Right lung (tissue), 5 donors: Measurements from ENCODE around the gene LACC1. TPM values are rescaled to one million over a fixed set of nuclear protein-coding genes. Genes with fewer than 3 reads are reported as not detected.

Experiments
- DNase-seq, 2 donors: peaks; one replicate each; pipeline ENCODE4 v3.0.0-alpha.2; 2013
- polyA plus RNA-seq, 5 donors: library from polyadenylated mRNA; unstranded; fragments of 120-200 nt; gene quantifications; one replicate each; pipeline versions ENCODE4 v1.2.1 to v1.2.3, GENCODE V29; 2013; ENCODE audit warnings: inconsistent platforms in 1 of 5, low replicate concordance in 1 of 5; ENCODE audit not compliant: insufficient read length in 5 of 5, insufficient read depth in 1 of 5

Gene LACC1
- polyA plus RNA-seq, 5 donors: 3.7 to 5.1 (median 4.3) TPM

DNA sequence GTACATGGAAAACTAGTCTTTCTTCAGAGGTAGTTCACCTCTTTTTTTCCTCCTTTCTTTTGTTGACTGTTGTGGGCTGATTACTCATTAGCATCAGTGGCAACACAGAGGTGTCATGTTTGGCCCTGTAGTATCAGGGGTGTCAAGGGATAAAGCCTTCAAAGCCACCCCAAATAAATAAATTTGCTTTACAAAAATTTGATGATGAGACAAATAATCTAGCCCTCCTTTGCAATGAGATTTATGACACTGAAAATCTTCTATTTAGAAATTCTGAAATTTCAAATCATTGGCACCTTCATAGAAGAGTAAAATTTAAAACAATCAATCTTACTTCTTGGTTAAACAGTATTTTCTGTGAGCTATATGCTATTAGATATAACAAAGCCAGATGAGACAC is 1.9 kb downstream of the LACC1 start:
- DNase-seq: no peak

DNA sequence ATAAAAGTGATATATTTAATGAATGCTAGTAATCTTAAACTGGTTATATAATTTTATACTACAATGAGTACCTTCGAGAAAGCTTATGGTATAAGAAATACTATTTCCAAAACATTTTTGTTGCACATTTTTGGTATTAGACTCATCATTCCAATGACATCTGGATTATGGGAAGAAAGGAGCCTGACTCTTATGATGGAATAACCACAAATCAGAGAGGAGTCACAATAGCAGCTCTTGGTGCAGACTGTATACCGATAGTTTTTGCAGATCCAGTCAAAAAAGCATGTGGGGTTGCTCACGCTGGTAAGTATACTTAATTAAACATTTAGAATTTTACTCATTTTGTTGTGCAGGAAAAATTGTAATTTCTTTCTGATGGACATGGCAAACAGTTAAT is 3.9 kb downstream of the LACC1 start:
- DNase-seq: no peak

DNA sequence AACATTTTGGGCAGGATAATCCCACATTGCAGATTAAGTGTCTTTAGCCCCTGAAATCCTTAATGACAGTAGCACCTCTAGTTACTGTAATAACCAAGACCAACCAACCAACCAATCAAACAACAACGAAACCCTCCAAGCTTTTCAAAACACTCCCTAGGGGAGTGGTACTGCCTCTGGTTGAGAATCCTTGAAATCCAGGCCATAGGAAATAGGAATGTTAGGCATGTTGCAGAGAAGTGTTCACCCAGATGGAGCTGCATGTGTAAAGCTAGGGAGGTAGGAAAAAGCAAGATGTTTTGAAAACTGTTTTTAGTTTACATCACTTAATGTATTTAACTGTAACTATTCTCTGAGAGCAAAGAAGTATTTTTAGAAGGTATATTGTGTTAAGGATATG is 4.5 kb downstream of the LACC1 start:
- no peak for DNase-seq

DNA sequence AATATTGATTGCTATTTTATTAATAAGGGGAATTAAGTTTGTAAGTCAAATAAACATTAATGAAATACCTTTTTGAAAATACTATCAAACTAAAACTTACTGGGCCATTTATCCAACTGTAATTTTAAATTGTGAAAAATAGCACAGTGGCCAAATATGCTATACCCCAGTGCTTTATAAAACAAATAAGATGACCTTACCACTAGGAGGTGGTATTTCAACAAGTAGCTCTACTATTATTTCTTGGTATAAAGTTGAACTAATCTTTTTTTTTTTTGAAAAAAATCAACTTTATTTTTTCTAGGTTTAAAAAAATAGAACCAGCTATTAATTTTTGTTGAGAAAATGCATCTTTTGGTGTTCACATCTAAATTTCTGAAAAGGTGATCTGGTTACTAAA is 14.7 kb downstream of the LACC1 start:
- DNase-seq: no peak

DNA sequence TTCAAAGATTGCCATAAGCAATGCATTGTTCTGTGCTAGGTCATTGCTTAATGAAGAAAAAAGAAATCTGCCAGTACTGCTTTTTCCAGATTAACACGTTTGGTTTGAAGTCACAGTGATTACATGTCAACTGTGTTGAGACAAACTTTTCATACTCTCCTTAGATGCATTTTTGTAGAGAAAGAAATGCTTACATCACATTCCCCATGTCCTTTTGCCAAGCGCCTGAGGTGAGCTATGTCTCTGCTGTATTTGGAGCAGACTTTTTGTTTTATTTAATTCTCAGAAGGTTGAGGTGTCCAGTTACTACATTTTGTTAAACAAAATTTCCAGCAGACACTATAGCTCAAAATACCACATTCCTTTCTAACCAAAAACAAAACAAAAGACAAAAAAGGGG is 16.2 kb downstream of the LACC1 start:
- DNase-seq: no peak

DNA sequence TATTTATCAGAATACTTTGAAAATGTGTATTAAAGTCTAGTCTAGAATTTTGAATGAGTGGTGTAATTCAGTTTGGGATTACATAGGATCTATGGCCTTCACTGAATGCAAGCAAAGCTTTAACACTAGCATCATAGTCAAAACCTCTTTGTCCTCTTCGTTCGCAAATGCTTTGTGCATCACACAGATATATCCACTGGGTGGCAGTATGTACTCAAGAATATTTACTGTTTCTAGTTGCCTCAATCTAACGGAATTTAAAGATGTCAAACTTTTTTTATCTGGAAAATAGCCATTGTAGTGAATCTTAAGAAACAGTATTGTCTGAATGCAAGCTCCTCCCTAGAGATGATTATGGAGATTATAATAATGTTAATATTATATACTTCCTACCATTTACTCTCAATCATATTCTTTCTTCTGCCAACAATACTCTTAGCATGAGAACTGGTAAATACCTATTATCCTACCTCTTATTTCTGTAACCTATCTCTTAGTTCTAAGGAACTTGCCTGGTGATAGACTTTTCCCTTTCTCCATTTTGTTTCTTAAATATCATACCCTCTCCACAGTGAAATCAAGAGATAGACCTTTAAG is 25.8 kb downstream of the LACC1 start:
- peak; percentile 39 to 66 for DNase-seq

DNA sequence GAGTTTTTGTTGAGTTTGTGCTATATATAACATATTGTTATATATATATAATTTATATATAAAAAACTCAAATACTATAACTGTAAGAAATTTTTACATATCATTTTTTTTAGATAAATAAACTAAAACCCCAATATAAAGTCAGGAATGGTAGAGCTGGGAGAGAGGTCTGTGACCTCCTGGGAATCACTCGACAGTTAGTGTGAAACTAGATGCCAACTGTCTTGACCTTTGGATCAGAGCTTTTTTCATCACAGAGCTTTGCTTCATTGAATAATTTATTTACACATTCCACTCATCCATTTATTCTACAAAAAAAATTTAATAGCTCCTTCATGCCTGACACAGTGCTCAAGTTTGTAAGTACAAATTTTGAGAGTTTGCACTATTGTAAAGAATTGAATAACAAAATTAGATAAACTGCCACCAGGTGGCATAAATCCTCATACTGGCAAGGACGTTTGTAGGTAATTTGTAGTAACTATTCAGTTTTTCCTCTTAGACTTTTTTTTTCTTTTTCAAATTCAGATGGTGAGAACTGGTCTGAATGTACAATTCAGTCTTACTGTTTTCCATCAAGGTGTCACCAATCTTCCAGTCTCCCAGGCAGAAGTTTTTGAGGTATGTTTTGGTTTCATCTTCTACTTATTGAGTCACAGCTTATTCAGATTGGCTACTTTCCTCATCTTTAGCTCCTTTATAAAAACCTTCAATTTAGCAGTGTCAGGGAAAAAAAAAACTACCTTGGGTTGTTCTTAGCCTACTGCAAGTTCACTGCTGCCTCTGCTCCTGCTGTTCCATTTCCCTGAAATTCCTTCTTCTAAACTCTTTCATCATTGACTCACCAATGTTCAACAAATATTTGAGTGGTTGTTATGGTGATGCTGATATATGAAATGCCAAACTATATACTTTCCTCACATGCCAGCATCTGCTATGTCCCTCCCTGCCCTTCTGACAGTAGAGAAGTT is 28.7 kb downstream of the LACC1 start:
- peak; percentile 27 to 28 for DNase-seq

DNA sequence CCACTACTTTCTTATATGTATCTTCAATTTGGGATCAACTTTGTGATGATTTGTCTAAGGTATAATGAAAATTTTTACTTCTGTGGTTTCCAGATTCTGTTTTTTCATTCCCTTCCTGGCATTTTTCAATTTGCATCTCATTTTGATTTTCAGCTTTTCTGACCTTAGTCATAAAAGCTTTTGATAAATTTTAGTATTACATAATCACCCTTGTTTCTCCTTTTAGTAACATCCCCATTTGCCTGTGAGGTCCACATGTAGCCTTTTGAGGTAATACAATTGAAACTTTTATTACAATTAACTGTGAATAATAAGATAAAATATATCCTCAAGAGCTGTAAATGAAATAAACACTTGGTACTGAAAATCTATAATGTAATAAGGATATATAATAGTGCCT is 31.2 kb downstream of the LACC1 start:
- DNase-seq: no peak

DNA sequence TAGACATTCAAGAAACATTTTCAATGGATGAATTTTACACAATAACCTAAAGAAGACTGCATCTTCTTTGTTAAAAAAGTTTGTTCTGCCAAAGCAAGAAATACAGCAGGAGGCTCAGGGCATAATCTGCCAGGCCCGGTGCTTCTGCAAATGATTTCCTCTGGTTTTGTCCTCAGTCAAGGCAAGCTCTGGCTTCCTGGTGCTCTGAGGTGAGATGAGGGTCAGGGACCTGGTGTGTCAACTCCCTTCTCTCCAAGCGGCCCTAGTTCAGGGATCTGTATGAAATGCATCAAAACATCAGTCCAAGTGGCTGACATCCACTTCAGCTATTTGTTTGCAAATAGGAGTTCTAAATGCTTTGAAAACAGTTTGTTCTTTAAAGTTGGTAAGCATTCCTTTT is 31.6 kb downstream of the LACC1 start:
- no peak for DNase-seq

DNA sequence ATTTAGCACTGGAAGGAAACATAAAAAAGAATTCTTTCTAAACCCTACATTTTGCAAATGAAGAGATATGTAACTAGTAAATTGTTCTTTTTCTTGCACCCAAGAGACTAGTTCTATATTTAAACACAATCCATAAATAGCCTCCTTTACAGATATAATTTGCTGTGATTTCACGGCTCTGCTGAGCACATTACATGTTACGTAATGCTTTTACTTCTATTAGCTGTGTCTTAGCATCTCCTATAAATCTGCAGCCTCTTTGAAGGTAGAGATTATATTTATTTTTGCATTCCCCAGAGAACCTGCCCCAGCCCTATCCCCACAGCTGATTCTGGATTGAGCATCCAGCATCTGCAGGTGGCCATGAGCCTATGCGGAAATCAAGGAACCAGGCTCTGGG is 32.2 kb downstream of the LACC1 start:
- no peak for DNase-seq

DNA sequence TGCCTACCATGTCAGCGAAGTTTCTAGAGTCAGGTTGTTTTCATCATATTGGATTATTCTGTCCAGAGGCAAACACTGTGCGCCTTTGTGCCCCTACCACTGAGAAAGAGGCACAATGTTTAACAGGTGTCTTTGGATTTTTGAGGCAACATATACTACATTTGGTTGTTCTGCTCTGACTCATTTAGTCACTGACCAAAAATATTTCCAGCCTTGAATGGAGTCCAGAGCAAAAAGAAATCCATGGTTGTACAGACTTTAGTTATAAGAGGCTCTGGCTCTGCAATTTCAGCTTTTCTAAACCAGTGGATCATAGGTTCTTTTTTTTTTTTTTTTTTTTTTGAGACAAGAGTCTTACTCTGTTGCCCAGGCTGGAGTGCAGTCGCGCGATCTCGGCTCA is 35.7 kb downstream of the LACC1 start:
- DNase-seq: no peak

DNA sequence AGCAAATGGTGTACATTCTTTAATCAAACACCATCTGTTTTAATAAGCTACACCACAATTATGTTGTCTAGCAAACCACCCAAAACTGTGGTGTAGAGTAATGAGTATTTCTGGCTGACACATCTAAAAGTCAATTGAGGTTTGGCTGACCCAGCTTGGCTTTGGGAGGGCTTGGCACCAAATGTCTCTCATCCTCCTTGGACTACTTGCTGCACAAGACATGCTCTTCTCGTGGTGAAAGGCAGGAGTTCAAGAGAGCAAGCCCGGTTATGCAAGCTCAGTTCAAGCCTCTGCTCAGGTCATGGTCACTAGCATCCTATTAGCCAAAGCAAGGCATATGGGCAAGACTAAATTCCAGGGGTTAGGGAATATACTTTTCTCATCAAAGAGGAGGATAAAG is 37.1 kb downstream of the LACC1 start:
- no peak for DNase-seq

DNA sequence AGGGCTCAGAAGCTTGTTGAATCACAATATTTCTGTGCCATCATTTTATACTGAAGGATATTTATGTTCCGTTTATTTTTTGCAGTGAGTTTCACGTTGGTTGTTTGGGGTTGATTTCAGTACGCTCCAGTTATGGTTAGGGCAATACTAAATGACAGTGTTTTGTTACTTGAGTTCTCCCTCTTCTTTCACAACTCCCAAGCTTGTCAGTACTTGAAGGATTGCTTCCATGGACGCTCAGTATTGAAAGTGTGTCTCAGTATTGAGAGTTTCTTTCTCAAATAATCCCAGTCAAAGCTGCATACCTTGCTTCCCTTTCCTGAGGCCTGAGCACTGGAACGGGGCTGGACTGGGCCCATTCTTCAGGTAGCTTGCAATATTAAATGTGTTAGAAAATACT is 38.9 kb downstream of the LACC1 start:
- no peak for DNase-seq

DNA sequence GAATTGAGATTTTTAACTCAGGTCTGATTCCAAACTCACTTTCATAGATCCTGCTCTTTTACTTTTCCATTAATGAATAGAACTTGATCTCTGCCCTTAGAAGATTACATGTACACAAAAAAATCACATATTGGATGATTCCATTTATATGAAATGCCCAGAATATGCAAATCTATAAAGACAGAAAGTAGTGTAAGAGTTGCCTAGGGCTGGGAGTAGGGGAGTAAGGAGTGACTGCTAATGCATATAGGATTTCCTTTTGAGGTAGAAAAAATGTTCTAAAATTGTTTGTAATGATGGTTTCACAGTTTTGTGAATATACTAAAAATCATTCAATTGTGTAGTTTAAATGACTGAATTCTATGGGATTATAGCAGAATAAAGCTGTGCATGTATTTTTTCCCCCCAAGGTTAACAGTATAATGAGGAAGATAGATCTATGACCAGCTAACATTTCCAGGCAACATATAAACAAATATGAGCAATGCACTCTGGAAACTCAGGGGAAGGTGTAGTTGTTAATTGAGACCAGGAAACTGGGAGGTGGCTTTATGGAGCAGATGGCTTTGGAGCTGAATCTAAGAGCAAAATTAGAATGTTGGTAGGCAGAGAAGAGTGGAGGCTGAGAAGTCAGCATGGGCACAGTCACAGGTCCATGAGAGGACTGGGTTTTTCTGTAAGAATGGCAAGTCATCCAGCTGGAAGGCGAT is 41.4 kb downstream of the LACC1 start:
- no peak for DNase-seq

DNA sequence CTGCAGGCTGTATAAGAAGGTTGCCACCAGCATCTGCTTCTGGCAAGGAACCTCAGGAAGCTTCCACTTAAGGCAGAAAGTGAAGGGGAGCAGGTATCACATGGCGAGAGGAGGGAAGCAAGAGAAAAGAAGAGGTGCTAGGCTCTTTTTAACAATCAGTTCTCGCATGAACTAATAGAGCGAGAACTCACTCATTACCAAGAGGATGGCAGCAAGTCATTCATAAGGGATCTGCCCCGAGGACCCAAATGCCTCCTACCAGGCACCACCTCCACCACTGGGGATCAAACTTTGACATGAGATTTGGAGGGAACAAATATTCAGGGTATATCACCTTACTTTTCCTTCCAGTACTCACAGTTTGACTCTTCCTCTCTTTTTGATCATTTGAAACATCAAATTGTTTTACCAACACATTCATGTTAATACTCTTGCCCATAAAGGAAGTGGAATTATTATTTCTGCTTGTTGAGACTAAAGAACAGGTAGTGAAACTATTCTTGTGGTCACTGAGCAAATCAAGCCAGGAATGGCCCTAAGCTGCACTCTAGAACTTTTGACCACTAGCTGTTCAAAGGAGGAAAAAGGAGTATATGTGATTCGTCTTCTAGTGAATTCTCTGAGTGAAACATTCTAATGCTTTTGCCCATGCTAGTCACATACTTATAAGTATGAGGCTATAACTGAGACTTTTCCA is 45.0 kb downstream of the LACC1 start:
- DNase-seq: no peak

DNA sequence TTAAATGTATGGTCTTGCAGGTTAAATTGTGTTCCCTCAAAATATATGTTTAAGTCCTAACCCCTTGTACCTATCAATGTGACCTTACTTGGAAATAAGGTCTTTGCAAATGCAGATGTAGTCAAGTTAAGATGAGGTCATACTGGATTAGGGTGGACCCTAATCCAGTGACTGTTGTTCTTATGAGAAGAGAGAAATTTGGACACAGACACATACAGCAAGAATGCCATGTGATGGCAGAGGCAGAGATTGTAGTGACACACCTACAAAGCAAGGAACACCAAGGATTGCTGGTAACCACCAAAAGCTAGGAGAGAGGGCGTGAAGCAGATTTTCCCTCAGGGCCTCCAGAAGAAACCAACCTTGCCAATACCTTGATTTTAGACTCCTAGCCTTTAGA is 50.2 kb downstream of the LACC1 start:
- DNase-seq: no peak

DNA sequence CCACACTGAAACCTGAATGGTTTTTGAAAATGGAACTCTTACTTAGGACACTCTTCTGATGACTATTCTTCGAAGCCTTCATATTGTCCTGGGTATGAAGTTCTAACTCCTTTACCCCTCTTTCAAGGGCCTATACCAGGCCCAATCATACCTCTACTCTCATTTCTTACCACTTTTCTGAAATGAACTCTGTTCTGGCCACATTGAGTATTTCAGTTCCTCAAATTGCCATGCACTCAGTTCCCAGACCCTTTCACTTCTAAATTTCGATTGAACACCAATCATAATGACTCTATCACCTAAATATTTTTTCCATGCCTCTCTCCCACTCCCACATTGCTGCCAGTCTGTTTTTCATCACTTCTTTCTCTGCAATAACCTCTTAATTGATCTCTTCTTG is 53.7 kb downstream of the LACC1 start:
- no peak for DNase-seq

DNA sequence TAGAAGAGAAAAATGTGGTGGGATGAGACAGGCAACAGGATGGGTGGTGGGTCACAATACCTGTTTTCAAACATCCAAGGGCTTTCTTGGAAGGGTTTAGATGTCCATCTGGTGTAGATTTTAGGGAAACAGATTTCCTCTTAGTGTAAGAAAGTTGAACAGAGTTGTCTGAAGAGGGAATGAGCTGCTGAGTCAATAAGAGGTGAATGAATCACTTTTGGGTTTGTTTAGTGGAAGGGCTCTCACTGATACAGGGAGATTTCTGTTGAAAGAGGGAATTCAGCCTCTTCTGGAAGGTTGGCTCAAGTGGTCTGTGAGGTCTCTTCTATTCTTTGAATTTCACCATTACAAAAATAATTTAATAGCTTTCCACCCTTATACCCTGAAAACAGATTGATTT is 54.6 kb downstream of the LACC1 start:
- no peak for DNase-seq

DNA sequence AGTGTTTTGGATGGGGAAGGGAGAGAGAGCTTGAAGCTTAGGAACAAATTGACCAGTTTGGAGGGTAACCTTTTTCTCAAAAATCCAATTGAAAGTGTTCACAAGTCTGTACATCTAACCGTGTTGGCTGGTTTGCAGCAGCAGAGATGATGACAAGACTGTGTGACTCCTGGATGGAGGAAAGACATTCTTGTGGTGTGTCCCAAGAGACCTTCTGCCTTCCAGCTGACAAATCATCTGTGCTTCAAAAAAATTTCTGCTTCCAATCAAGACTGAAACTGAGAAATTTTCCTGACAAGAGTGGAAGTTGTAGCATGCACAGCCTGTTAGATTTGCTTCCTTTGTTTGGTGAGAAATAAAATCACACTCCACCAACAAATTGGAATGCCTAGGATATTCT is 56.2 kb downstream of the LACC1 start:
- no peak for DNase-seq

DNA sequence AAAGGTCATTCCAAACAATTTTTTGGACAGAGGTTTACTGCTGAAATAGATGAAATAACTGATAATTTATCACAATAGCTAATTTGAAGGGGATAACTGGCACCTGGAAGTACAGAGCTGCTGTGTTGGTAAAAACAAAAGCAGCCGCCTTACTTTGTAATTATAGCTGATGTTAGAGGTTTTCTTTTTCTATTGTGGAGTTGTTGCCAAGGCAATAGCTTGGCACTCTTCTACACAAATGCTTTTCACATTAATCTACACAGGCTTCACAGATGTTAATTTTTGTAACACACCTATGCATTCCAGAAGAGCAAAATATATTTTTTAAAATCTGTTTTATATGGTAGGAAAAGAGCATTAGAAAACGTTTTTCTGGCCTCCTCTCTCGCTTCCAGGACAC is 56.9 kb downstream of the LACC1 start:
- no peak for DNase-seq

DNA sequence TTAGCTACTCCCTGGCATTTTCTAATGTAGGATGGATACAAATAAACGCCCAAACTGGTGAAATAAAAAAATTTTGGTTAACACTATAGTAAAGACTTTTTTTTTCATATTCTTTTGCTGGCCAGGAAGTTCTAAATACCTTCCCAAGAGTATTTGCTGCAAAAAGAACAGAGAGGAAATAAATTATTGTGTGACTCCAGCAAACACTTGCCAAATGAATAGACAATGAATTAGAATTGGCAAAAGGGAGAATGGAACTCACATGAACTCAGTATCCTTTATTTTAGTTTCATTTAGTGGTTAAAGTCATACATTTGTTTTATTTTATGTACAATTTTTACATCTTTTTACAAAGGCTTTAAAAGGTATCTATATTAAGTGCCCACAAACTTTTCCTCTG is 58.1 kb downstream of the LACC1 start:
- no peak for DNase-seq

DNA sequence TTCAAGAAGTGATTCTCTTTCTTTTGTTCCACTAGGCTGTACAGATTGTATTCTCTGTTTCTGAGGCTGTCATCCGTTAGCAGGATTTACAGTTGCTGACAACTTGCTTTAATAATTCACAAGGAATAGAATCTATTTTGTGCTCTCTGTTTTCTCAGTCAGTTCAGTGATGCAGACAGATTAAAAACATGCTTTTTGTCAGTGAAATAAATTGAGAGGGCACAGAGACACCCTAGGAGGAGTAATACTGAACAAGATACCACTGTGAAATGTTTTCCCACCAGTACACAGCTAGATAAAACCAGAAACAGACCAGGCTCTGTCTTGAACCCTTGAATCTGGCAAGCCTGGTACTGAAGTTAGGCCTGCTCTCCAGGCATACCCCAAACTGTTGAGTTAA is 58.7 kb downstream of the LACC1 start:
- no peak for DNase-seq
